MM.1S (cell line): Measurements from ENCODE around the gene KLK10.

Experiments
- DNase-seq: peaks from one replicate; pipeline ENCODE4 v3.0.0-alpha.2; 2015
- H2AFZ ChIP-seq: fragments of 300-600 bp; sonication (generic); 2 replicates; pipeline ENCODE4 v1.6.0; 2016; ENCODE audit warnings: antibody characterized with exemption, low read length
- H3F3A ChIP-seq: fragments of 300-600 bp; sonication (generic); 2 replicates; pipeline ENCODE4 v1.6.1; 2016; ENCODE audit warnings: mild to moderate bottlenecking, antibody characterized with exemption, low read length, moderate library complexity, mixed read lengths; ENCODE audit not compliant: insufficient read depth
- H3K27ac ChIP-seq: fragments of 300-600 bp; sonication (generic); 2 replicates; pipeline ENCODE4 v1.5.1; 2016; ENCODE audit warnings: mild to moderate bottlenecking, low read length
- H3K27me3 ChIP-seq: fragments of 300-600 bp; sonication (generic); replicated peaks from 2 replicates; pipeline ENCODE4 v1.6.0; 2016; ENCODE audit warnings: low read length; ENCODE audit not compliant: insufficient read depth
- H3K36me3 ChIP-seq: fragments of 300-600 bp; sonication (generic); replicated peaks from 2 replicates; pipeline ENCODE4 v1.6.1; 2016; ENCODE audit warnings: mild to moderate bottlenecking, low read length, mixed read lengths; ENCODE audit not compliant: insufficient read depth
- H3K4me1 ChIP-seq: fragments of 300-600 bp; sonication (generic); 2 replicates; pipeline ENCODE4 v1.6.1; 2016; ENCODE audit warnings: low read length, mixed read lengths
- H3K4me2 ChIP-seq: fragments of 300-600 bp; sonication (generic); 2 replicates; pipeline ENCODE4 v1.6.0; 2016; ENCODE audit warnings: low read depth, low read length
- H3K4me3 ChIP-seq: fragments of 300-600 bp; sonication (generic); 2 replicates; pipeline ENCODE4 v1.5.1; 2016; ENCODE audit warnings: low read length, mixed read lengths
- H3K79me2 ChIP-seq: fragments of 300-600 bp; sonication (generic); 2 replicates; pipeline ENCODE4 v1.6.1; 2016; ENCODE audit warnings: mixed run types, low read length, mixed read lengths
- H3K9ac ChIP-seq: fragments of 300-600 bp; sonication (generic); 2 replicates; pipeline ENCODE4 v1.6.1; 2016; ENCODE audit warnings: low read length, mixed read lengths
- H3K9me2 ChIP-seq: fragments of 300-600 bp; sonication (generic); replicated peaks from 2 replicates; pipeline ENCODE4 v1.6.1; 2016; ENCODE audit warnings: mild to moderate bottlenecking, low read length, mixed read lengths; ENCODE audit not compliant: insufficient read depth
- H3K9me3 ChIP-seq: fragments of 300-600 bp; sonication (generic); replicated peaks from 2 replicates; pipeline ENCODE4 v1.6.1; 2016; ENCODE audit warnings: mild to moderate bottlenecking, low read length, mixed read lengths; ENCODE audit not compliant: insufficient read depth
- H4K20me1 ChIP-seq: fragments of 300-600 bp; sonication (generic); 2 replicates; pipeline ENCODE4 v1.6.1; 2016; ENCODE audit warnings: mild to moderate bottlenecking, low read length, moderate library complexity, mixed read lengths; ENCODE audit not compliant: insufficient read depth
- CTCF ChIP-seq: fragments of 300-600 bp; sonication (generic); IDR thresholded peaks from 2 replicates; pipeline ENCODE4 v1.5.1; 2016; ENCODE audit warnings: antibody characterized with exemption, low read length, mixed read lengths
- EZH2 ChIP-seq: fragments of 300-600 bp; sonication (generic); optimal IDR thresholded peaks from 2 replicates; pipeline ENCODE3; 2017; ENCODE audit warnings: low read depth, mild to moderate bottlenecking, antibody characterized with exemption, low read length, mixed read lengths
- EZH2phosphoT487 ChIP-seq: fragments of 300-600 bp; sonication (generic); IDR thresholded peaks from 2 replicates; pipeline ENCODE4 v1.6.1; 2018; ENCODE audit warnings: antibody characterized with exemption, low read length

KLK10 gene

DNA sequence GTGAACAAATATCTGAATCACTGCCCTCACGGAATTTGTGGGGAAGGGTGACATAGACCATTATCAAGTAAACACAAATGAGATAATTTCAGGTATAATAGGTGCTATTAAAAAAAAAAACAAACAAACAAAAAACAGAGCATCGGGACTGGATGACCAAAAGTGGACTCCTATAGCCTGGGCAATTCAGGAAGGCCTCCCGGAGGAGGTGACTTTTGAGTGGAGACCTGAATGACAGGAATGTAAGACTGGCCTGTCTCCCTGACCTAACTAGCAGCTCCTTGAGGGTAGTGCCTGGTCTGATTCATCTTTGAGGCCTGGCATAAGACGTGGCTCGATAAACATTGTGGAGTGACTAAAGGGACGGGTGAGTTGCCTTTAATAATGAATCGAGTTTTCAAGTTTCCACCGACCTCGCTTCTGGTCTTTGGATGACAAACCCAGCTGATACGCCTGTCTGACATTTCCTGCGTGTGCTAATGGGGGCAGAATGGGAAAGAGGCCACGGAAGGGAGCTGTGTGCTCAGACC lies 6.8 kb downstream of the KLK10 start:
- Histone ChIP-seq H3K9me3 (no peaks in the 10 kb centered on the region), H3K9ac (no peak overlapping the region), H3K4me3 (no peak overlapping the region), H3K4me1 (no peaks in the 10 kb centered on the region), H3K27me3 (no peaks in the 10 kb centered on the region; the same call in 1 of the 2 replicates), H3K9me2 (no peaks in the 10 kb centered on the region), H4K20me1 (no peaks in the 10 kb centered on the region), H3K27ac (no peak overlapping the region), H2AFZ (no peak overlapping the region), H3K36me3 (no peaks in the 10 kb centered on the region), H3K79me2 (no peaks in the 10 kb centered on the region), H3F3A (no peaks in the 10 kb centered on the region), H3K4me2 (no peak overlapping the region)
- DNase-seq, result no peak
- no peak for TF ChIP-seq EZH2phosphoT487
- no peak for TF ChIP-seq EZH2
- TF ChIP-seq CTCF, result no peak

DNA sequence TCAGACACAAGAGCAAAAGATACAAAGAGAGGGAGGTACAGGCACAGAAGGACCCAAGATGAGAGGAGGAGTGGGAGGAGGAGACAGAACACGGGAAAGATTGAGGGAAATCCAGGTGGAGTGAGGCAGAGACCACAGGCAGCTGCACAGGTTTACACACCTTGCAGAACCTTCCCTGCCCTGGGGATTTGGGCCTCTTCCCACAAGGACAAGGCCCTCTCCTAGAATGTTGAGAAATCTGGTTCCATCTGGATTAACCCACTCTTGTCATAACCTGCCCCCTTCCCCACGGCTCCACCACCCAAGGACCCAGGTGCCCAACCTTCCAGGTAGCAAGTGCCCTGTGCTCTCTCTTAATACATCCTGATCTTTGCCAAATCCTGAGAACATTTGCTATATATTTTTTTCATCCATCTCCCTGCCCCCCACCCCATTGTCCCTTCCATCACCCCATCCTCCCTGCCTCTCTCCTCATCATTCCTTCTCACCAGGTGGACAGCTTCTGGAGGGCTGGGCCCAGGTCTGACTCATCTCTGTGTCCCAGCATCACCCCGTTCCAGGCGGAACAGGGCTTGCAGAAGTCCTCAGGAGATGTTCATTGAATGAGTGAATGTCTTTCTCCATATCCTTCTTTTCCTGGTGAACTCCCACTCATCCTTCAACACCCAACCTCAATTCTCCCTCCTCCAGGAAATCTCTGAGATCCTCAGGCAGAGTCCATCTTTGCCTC lies 9.3 kb downstream of the KLK10 start:
- Histone ChIP-seq H3K79me2 (no peaks in the 10 kb centered on the region), H3K9me2 (no peaks in the 10 kb centered on the region), H3K4me3 (no peak overlapping the region), H3K27me3 (peaks cover 3% of the 10 kb centered on the region; the same call in 1 of the 2 replicates), H3K36me3 (no peaks in the 10 kb centered on the region), H4K20me1 (no peaks in the 10 kb centered on the region), H3K9me3 (no peaks in the 10 kb centered on the region), H2AFZ (no peak overlapping the region), H3K4me1 (no peaks in the 10 kb centered on the region), H3K4me2 (no peak overlapping the region), H3K27ac (no peak overlapping the region), H3K9ac (no peak overlapping the region), H3F3A (no peaks in the 10 kb centered on the region)
- TF ChIP-seq CTCF, result no peak
- no peak for TF ChIP-seq EZH2phosphoT487
- no peak for TF ChIP-seq EZH2
- no peak for DNase-seq

GRCh38 chr19:51009061-51009891 lies 10.2 kb downstream of the KLK10 start:
- peaks cover 3% of the 10 kb centered on the region; the same call in 1 of the 2 replicates for H3K27me3 ChIP-seq
- no peaks in the 10 kb centered on the region for H3K4me1 ChIP-seq
- no peak overlapping the region for H3K4me3 ChIP-seq
- H3K9me3 ChIP-seq, result no peaks in the 10 kb centered on the region
- no peaks in the 10 kb centered on the region for H3K36me3 ChIP-seq
- H3K4me2 ChIP-seq, result no peak overlapping the region
- no peaks in the 10 kb centered on the region for H3K9me2 ChIP-seq
- no peaks in the 10 kb centered on the region for H4K20me1 ChIP-seq
- DNase-seq, result no peak
- no peak overlapping the region for H3K9ac ChIP-seq
- no peaks in the 10 kb centered on the region for H3F3A ChIP-seq
- H3K79me2 ChIP-seq, result no peaks in the 10 kb centered on the region
- H3K27ac ChIP-seq, result no peak overlapping the region
- TF ChIP-seq EZH2, result no peak
- no peak for TF ChIP-seq CTCF
- TF ChIP-seq EZH2phosphoT487, result no peak
- no peak overlapping the region for H2AFZ ChIP-seq
